IMR-90 (cell line): Measurements from ENCODE around the gene CHST8. TPM values are rescaled to one million over a fixed set of nuclear protein-coding genes. Genes with fewer than 3 reads are reported as not detected.

Experiments used
- ATAC-seq: fragments of 200-7000 bp; cut with Tn5 transposase; 2 replicates; pipeline ENCODE4 v1.9.1; 2020; ENCODE audit warnings: low read depth, mild to moderate bottlenecking, moderate library complexity
- BruUV-seq: library from RNA; stranded (reverse); fragments of 400-500 nt; replicated peaks from 2 replicates; lab custom pipeline; 2021; lab: Mats Ljungman, UMichigan
- CTCF ChIA-PET: fragments of 300-600 bp; formaldehyde crosslinking; extraction: SDS; loops from one replicate; lab custom pipeline; 2021; ENCODE audit warnings: antibody characterized with exemption; lab: Yijun Ruan, JAX
- POLR2A ChIA-PET: fragments of 300-600 bp; sonication (Branson Sonifier 250); formaldehyde crosslinking; loops from one replicate; lab custom pipeline; 2022; ENCODE audit warnings: antibody characterized with exemption; ENCODE audit not compliant: unreplicated experiment; lab: Charles Lee
- DNase-seq: peaks from one replicate; pipeline ENCODE4 v3.0.0; 2013
- H2AFZ ChIP-seq: replicated peaks from 2 replicates; pipeline ENCODE3; 2013; ENCODE audit warnings: low read length, mild to moderate bottlenecking; ENCODE audit not compliant: poor library complexity
- H2AK5ac ChIP-seq: 2 replicates; pipeline ENCODE4 v1.6.1; 2013; ENCODE audit warnings: low read depth, low read length, inconsistent platforms
- H2AK9ac ChIP-seq: replicated peaks from 2 replicates; pipeline ENCODE3; 2013; ENCODE audit warnings: mild to moderate bottlenecking, low read depth, low read length, moderate library complexity; ENCODE audit not compliant: poor library complexity
- H2BK120ac ChIP-seq: 2 replicates; pipeline ENCODE4 v1.6.1; 2013; ENCODE audit warnings: low read depth, low read length, inconsistent platforms
- H2BK15ac ChIP-seq: 3 replicates; pipeline ENCODE4 v1.6.1; 2013; ENCODE audit warnings: low read depth, low read length, inconsistent platforms
- H2BK20ac ChIP-seq: 2 replicates; pipeline ENCODE4 v1.6.1; 2013; ENCODE audit warnings: low read depth, mild to moderate bottlenecking, inconsistent platforms, low read length, moderate library complexity
- H2BK5ac ChIP-seq: 2 replicates; pipeline ENCODE4 v1.6.1; 2013; ENCODE audit warnings: mild to moderate bottlenecking, low read depth, low read length, inconsistent platforms; ENCODE audit not compliant: poor library complexity, severe bottlenecking
- H3K14ac ChIP-seq: replicated peaks from 2 replicates; pipeline ENCODE4 v1.6.1; 2013; ENCODE audit warnings: low read depth, low read length, inconsistent platforms
- H3K18ac ChIP-seq: 2 replicates; pipeline ENCODE4 v1.6.1; 2013; ENCODE audit warnings: low read depth, low read length, control low read depth
- H3K23ac ChIP-seq: 2 replicates; pipeline ENCODE4 v1.6.1; 2013; ENCODE audit warnings: low read depth, low read length, inconsistent platforms
- H3K27ac ChIP-seq: 2 replicates; pipeline ENCODE4 v1.5.1; 2013; ENCODE audit warnings: mild to moderate bottlenecking, control low read depth, low read length; ENCODE audit not compliant: insufficient read depth
- H3K27me3 ChIP-seq: 2 replicates; pipeline ENCODE4 v1.6.1; 2013; ENCODE audit warnings: low read length; ENCODE audit not compliant: control insufficient read depth, insufficient read depth
- H3K36me3 ChIP-seq: 2 replicates; pipeline ENCODE4 v1.6.1; 2013; ENCODE audit warnings: low read length, mixed read lengths; ENCODE audit not compliant: control insufficient read depth, insufficient read depth
- H3K4ac ChIP-seq: 2 replicates; pipeline ENCODE4 v1.6.1; 2013; ENCODE audit warnings: low read depth, low read length, inconsistent platforms
- H3K4me1 ChIP-seq: 2 replicates; pipeline ENCODE4 v1.6.1; 2013; ENCODE audit warnings: low read length, mixed read lengths; ENCODE audit not compliant: control insufficient read depth, insufficient read depth
- H3K4me2 ChIP-seq: 2 replicates; pipeline ENCODE4 v1.6.1; 2013; ENCODE audit warnings: low read depth, mild to moderate bottlenecking, control low read depth, low read length, moderate library complexity
- H3K4me3 ChIP-seq: 2 replicates; pipeline ENCODE4 v1.5.1; 2013; ENCODE audit warnings: low read depth, mild to moderate bottlenecking, control low read depth, low read length, moderate library complexity; ENCODE audit not compliant: insufficient read depth
- H3K56ac ChIP-seq: 2 replicates; pipeline ENCODE4 v1.6.1; 2013; ENCODE audit warnings: low read length, inconsistent platforms; ENCODE audit not compliant: insufficient read depth; ENCODE audit errors: extremely low read depth
- H3K79me1 ChIP-seq, 2 experiments: 2 replicates each; pipeline ENCODE4 v1.6.1; 2013; ENCODE audit warnings: low read length in 2 of 2, inconsistent platforms in 1 of 2, low read depth in 1 of 2
- H3K9ac ChIP-seq: 2 replicates; pipeline ENCODE4 v1.6.1; 2013; ENCODE audit warnings: low read depth, low read length, control low read depth
- H3K9me1 ChIP-seq: 2 replicates; pipeline ENCODE4 v1.6.1; 2013; ENCODE audit warnings: low read length, inconsistent platforms; ENCODE audit not compliant: insufficient read depth
- H3K9me3 ChIP-seq: 2 replicates; pipeline ENCODE4 v1.6.1; 2013; ENCODE audit warnings: low read length; ENCODE audit not compliant: control insufficient read depth, insufficient read depth
- H4K20me1 ChIP-seq: 2 replicates; pipeline ENCODE4 v1.6.1; 2013; ENCODE audit warnings: low read length, inconsistent platforms; ENCODE audit not compliant: insufficient read depth
- H4K5ac ChIP-seq: 2 replicates; pipeline ENCODE4 v1.6.1; 2013; ENCODE audit warnings: mild to moderate bottlenecking, low read depth, low read length, control low read depth
- H4K8ac ChIP-seq, 2 experiments: 2 replicates each; pipeline ENCODE4 v1.6.1; 2013; ENCODE audit warnings: low read depth in 2 of 2, low read length in 2 of 2, control low read depth in 1 of 2, inconsistent platforms in 1 of 2
- H4K91ac ChIP-seq: 2 replicates; pipeline ENCODE4 v1.6.1; 2013; ENCODE audit warnings: low read depth, low read length, inconsistent platforms; ENCODE audit not compliant: insufficient read depth
- BHLHE40 ChIP-seq: fragments of 150-350 bp; IDR thresholded peaks from 2 replicates; pipeline ENCODE4 v1.6.1; 2016; ENCODE audit warnings: mild to moderate bottlenecking, low read depth, low read length
- CEBPB ChIP-seq: IDR thresholded peaks from 2 replicates; pipeline ENCODE4 v1.6.1; 2012; ENCODE audit warnings: low read depth, low read length, improper control_type of control experiment
- CHD1 ChIP-seq: IDR thresholded peaks from 2 replicates; pipeline ENCODE4 v1.6.1; 2012; ENCODE audit warnings: low read depth, low read length, improper control_type of control experiment
- FOS ChIP-seq: fragments of 150-350 bp; IDR thresholded peaks from 2 replicates; pipeline ENCODE4 v1.6.1; 2016; ENCODE audit warnings: low read depth, low read length
- MAFK ChIP-seq: IDR thresholded peaks from 2 replicates; pipeline ENCODE4 v1.6.1; 2012; ENCODE audit warnings: low read depth, low read length, improper control_type of control experiment
- MAZ ChIP-seq: IDR thresholded peaks from 2 replicates; pipeline ENCODE4 v1.6.1; 2012; ENCODE audit warnings: low read depth, mild to moderate bottlenecking, low read length, improper control_type of control experiment, moderate library complexity, borderline replicate concordance
- MXI1 ChIP-seq: IDR thresholded peaks from 2 replicates; pipeline ENCODE4 v1.6.1; 2012; ENCODE audit warnings: low read depth, mild to moderate bottlenecking, low read length, moderate library complexity, borderline replicate concordance
- NFE2L2 ChIP-seq: fragments of 150-350 bp; IDR thresholded peaks from 2 replicates; pipeline ENCODE4 v1.6.1; 2016; ENCODE audit warnings: low read depth, mild to moderate bottlenecking, low read length
- POLR2A ChIP-seq: IDR thresholded peaks from 2 replicates; pipeline ENCODE4 v1.6.1; 2012; ENCODE audit warnings: mild to moderate bottlenecking, low read depth, low read length
- RAD21 ChIP-seq: IDR thresholded peaks from 2 replicates; pipeline ENCODE4 v1.6.1; 2012; ENCODE audit warnings: low read length, improper control_type of control experiment
- RCOR1 ChIP-seq: IDR thresholded peaks from 2 replicates; pipeline ENCODE4 v1.6.1; 2012; ENCODE audit warnings: mild to moderate bottlenecking, low read length, improper control_type of control experiment; ENCODE audit not compliant: insufficient replicate concordance
- RFX5 ChIP-seq: IDR thresholded peaks from 2 replicates; pipeline ENCODE4 v1.8.0; 2012; ENCODE audit warnings: low read depth, mild to moderate bottlenecking, low read length, moderate library complexity
- SMC3 ChIP-seq: fragments of 150-350 bp; IDR thresholded peaks from 2 replicates; pipeline ENCODE4 v1.6.1; 2016; ENCODE audit warnings: low read depth, mild to moderate bottlenecking, antibody characterized with exemption, low read length, moderate library complexity
- WGBS, 2 experiments: methylation state at CpG; one replicate each; pipeline versions ENCODE4 v1.1.5 to v1.1.7; 2013; ENCODE audit warnings: missing lambda C conversion rate in 2 of 2; ENCODE audit not compliant: insufficient read length in 1 of 2; ENCODE audit errors: extremely low coverage in 2 of 2; 5-methylcytosine and 5-hydroxymethylcytosine counted together
- dilution Hi-C: fragments of 300-500 bp; cut with HindIII; formaldehyde crosslinking; loops from one replicate; pipeline ENCODE4 v1.14.3; 2018; ENCODE audit warnings: low sequenced_read_pairs; ENCODE audit not compliant: unreplicated experiment
- in situ Hi-C: fragments of 300-500 bp; cut with MboI; formaldehyde crosslinking; loops from 3 replicates; pipeline ENCODE4 v1.14.3; 2019; ENCODE audit warnings: low sequenced_read_pairs, inconsistent platforms, mixed read lengths
- intact Hi-C: fragments of 100-400 bp; cut with micrococcal nuclease; formaldehyde crosslinking; loops from 2 replicates; pipeline ENCODE4 v1.10.0; 2022
- polyA plus RNA-seq, 3 experiments: library from polyadenylated mRNA; depleted of rRNA; stranded (reverse); fragments of >200 nt; gene quantifications; 2 replicates each; pipeline ENCODE4 v1.2.3, GENCODE V29; 2012; ENCODE audit warnings: low replicate concordance in 1 of 3
- total RNA-seq: library from RNA; depleted of rRNA; stranded (reverse); fragments of >200 nt; gene quantifications from 2 replicates; pipeline ENCODE4 v1.2.3, GENCODE V29; 2012
- TF ChIP-seq, protein P1 (sequence below): fragments of 150-350 bp; IDR thresholded peaks from 2 replicates; pipeline ENCODE4 v1.6.1; 2016; ENCODE audit warnings: low read depth, mild to moderate bottlenecking, low read length, moderate library complexity, borderline replicate concordance
- TF ChIP-seq, protein P2 (sequence below): fragments of 150-350 bp; IDR thresholded peaks from 2 replicates; pipeline ENCODE4 v1.6.1; 2017; ENCODE audit warnings: mild to moderate bottlenecking, antibody characterized with exemption, low read length, low read depth
- TF ChIP-seq, protein P3 (sequence below): conservative IDR thresholded peaks from 2 replicates; pipeline ENCODE4 v1.5.1; 2012; ENCODE audit warnings: mild to moderate bottlenecking, low read depth, low read length, improper control_type of control experiment

CHST8 gene
- total and polyA plus RNA-seq, 2 of the 4 experiments (the other 2 are of a cell fraction) = not detected

DNA sequence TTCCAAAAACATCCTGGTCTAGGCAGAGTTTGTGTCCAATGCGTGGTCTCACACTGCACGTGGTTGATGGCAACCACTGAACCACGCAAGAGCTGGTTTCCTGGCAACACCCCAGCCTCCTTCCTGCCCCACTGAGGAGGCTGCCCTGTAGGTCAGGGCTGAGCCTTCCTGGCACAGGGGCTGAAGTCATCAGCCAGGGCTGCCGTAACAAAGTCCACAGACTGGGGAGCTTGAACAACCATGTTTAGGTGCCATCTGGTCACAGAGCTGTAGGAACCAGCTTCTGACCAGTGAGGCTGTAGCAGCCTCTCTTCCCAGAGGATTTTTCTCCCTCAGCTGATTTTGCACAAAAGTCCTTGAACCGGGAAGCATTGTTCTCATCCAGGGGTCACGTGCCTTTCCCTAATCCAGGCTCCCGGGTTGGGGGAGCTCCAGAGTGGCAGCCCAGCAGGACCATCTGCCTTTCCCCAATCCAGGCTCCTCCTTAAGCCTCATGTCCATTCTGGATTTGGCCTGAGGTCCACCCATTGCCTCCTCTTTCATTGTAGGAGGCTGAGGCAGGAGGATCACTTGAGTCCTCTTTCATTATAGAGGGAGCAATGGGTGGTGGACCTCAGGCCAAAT, 53.9 kb downstream of the CHST8 start:
- no TSS peak for BruUV-seq
- CTCF ChIA-PET = no interaction called here

More for the DNA sequence above, 53.9 kb downstream of the CHST8 start:
- H2BK120ac ChIP-seq = no peak overlapping the region
- H3K4me3 ChIP-seq = no peak overlapping the region
- DNase-seq (no peak), ATAC-seq (no peak)
- no peak overlapping the region for H3K9ac ChIP-seq
- intact Hi-C loops (no loop called here), in situ Hi-C loops (no loop called here), dilution Hi-C loops (no loop called here)
- no peak overlapping the region for H2BK5ac ChIP-seq
- H2BK15ac ChIP-seq = no peak overlapping the region
- H2AK5ac ChIP-seq = no peak overlapping the region
- no peak overlapping the region for H3K14ac ChIP-seq
- H4K8ac ChIP-seq = no peak overlapping the region
- POLR2A ChIA-PET = no interaction called here
- H3K9me3 ChIP-seq = no peaks in the 10 kb centered on the region
- no peaks in the 10 kb centered on the region for H3K36me3 ChIP-seq
- no peaks in the 10 kb centered on the region for H3K27me3 ChIP-seq
- no peak overlapping the region for H3K23ac ChIP-seq
- no peak overlapping the region for H2AFZ ChIP-seq
- no peak overlapping the region for H4K5ac ChIP-seq
- H2BK20ac ChIP-seq = no peak overlapping the region
- H3K4me1 ChIP-seq = no peaks in the 10 kb centered on the region
- no peak overlapping the region for H3K18ac ChIP-seq
- no peak overlapping the region for H2AK9ac ChIP-seq
- H3K9me1 ChIP-seq = no peaks in the 10 kb centered on the region
- H3K27ac ChIP-seq = no peak overlapping the region
- H3K4me2 ChIP-seq = no peak overlapping the region
- no peak overlapping the region for H3K56ac ChIP-seq
- WGBS, 2 experiments = 57% methylated on average over 4 of the region's 7 CpGs; no CpG with 5 or more reads in 1 of the 2 experiments
- no peak overlapping the region for H4K91ac ChIP-seq
- no peaks in the 10 kb centered on the region for H3K79me1 ChIP-seq
- no peaks in the 10 kb centered on the region for H4K20me1 ChIP-seq
- no peak overlapping the region for H3K4ac ChIP-seq
- TF ChIP-seq, protein P1, sequence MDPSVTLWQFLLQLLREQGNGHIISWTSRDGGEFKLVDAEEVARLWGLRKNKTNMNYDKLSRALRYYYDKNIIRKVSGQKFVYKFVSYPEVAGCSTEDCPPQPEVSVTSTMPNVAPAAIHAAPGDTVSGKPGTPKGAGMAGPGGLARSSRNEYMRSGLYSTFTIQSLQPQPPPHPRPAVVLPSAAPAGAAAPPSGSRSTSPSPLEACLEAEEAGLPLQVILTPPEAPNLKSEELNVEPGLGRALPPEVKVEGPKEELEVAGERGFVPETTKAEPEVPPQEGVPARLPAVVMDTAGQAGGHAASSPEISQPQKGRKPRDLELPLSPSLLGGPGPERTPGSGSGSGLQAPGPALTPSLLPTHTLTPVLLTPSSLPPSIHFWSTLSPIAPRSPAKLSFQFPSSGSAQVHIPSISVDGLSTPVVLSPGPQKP = no peak
- TF ChIP-seq NFE2L2 = no peak
- no peak for TF ChIP-seq BHLHE40
- TF ChIP-seq MXI1 = no peak
- no peak for TF ChIP-seq RAD21
- TF ChIP-seq RFX5 = no peak
- no peak for TF ChIP-seq RCOR1
- TF ChIP-seq POLR2A = no peak
- TF ChIP-seq, protein P2, sequence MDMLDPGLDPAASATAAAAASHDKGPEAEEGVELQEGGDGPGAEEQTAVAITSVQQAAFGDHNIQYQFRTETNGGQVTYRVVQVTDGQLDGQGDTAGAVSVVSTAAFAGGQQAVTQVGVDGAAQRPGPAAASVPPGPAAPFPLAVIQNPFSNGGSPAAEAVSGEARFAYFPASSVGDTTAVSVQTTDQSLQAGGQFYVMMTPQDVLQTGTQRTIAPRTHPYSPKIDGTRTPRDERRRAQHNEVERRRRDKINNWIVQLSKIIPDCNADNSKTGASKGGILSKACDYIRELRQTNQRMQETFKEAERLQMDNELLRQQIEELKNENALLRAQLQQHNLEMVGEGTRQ = no peak
- TF ChIP-seq SMC3 = no peak
- no peak for TF ChIP-seq CHD1
- TF ChIP-seq CEBPB = no peak
- no peak for TF ChIP-seq MAFK
- TF ChIP-seq, protein P3, sequence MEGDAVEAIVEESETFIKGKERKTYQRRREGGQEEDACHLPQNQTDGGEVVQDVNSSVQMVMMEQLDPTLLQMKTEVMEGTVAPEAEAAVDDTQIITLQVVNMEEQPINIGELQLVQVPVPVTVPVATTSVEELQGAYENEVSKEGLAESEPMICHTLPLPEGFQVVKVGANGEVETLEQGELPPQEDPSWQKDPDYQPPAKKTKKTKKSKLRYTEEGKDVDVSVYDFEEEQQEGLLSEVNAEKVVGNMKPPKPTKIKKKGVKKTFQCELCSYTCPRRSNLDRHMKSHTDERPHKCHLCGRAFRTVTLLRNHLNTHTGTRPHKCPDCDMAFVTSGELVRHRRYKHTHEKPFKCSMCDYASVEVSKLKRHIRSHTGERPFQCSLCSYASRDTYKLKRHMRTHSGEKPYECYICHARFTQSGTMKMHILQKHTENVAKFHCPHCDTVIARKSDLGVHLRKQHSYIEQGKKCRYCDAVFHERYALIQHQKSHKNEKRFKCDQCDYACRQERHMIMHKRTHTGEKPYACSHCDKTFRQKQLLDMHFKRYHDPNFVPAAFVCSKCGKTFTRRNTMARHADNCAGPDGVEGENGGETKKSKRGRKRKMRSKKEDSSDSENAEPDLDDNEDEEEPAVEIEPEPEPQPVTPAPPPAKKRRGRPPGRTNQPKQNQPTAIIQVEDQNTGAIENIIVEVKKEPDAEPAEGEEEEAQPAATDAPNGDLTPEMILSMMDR = no peak
- TF ChIP-seq FOS = no peak
- TF ChIP-seq MAZ = no peak
